GM21737 (cell line): ENCODE results near the gene MALT1.
"Not testable (repeated sequence)": the region's sequence is repeated elsewhere in the genome, so short reads cannot be mapped to it uniquely, and the experiment has no call there.

Source experiments
- ATAC-seq: cut with Tn5 transposase; IDR thresholded peaks from one replicate; pipeline ENCODE4 v1.9.1; 2021; ENCODE audit warnings: mild to moderate bottlenecking, moderate library complexity; ENCODE audit not compliant: unreplicated experiment

MALT1 gene

DNA sequence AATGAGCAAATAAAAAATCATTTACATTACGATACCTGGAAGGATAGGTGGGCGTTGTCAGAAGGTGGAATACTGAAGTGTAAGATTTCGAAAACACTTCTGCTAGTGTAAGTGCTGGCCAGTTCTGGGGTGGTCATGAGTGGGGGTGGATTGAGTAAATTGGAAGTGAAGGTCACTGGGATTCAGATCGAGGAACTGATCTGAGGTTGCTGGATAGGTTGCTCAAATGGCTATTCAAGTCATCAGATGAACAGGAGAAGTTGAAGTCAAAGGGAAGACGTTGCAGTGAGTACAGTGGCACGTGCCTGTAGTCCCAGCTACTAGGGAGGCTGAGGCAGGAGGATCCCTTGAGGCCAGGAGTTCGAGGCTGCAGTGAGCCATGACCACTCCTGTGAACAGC, 95.7 kb downstream of the MALT1 start:
- ATAC-seq, result no peak

DNA sequence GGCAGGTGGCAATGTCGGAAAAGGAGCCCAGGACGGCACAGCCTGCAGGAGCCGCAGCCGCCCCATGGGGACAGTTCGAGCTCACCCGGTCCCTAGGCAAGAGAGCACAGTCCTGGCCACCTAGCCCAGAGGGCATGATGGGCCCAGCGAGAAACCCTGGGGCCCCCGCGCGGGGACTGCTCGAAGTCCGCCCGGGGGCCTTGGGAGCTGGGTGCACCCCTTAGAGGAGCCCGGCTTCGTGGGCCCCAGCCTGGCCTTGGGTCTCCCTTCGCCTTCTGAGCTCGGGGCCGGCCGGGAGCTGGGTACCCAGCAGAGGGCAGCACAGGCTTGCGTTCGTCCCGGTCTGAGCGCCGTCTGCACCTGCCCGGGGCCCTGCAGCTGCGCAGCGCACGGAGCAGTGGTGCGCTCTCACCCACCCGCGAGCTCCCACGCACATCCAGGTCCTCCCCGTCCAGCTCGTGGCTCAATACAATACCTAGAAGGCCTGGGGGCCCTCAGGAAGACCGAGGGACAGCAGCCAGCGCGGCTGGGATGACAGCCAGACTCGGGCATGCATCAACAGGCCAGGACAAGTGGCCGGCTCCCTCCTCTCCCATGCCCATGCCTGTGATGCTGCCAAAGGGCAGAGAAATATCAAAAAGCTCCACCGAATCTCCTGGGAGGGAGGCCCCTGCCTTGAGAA, 97.2 kb downstream of the MALT1 start:
- ATAC-seq, result peak; percentile 79

DNA sequence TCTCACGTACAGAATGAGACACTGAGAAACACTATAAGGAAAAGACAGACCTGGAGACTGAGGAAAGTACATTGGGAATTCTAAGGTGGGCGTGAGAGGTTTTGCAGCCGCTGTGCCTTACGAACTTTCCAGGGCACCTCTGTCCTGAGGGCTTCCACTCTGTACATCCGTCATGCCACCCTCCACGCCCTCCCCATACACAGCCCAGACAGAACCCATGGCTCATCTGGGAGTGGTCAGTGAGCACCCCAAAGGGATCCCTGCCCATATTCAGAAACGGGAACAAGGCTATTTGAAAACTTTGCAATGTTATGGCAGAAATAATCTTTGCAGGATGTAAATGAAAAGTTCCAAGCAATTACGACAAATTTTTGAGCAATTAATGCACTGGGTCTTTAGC, 98.1 kb downstream of the MALT1 start:
- ATAC-seq, result no peak

- ATAC-seq, result no peak
Observed at GRCh38 chr18:58770601-58771000, 99.3 kb downstream of the MALT1 start.

- no peak for ATAC-seq
Observed at GRCh38 chr18:58772161-58772560, 100.9 kb downstream of the MALT1 start.

DNA sequence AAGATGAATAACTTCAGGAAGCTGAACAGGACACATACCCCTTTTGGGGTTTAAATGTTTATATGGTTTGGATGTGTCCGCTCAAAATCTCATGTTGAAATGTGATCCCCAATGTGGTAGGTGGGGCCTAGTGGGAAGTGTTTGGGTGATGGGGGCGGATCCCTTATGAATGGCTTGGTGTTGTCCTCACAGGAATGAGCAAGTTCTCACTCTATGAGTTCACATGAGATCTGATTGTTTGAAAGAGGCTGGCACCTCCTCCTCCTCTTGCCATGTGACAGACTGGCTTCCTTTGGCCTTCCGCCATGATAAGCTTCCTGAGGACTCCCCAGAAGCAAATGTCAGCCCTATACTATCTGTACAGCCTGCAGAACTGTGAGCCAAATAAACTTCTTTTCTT, 104.8 kb downstream of the MALT1 start:
- no peak for ATAC-seq

GRCh38 chr18:58776541-58776940, 105.3 kb downstream of the MALT1 start:
- not testable (repeated sequence) for ATAC-seq

DNA sequence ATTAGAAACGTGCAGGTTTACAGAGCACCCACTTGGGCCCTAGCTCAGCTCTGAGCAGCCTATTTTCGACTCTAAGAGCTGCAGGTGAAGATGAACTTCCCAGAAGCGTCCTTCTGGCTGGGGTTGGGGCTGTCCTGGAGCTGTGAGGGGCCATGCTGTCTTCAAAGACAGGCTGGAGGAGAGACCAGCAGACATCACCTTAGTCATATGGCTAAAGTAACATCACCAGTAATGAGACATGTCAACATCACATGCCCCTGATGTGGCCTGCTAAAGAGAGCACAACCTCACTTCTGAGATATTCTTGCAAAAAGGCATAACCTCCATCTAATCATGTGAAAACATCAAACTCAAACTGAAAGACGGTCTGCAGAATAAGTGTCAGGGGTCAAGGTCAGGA, 106.2 kb downstream of the MALT1 start:
- no peak for ATAC-seq

DNA sequence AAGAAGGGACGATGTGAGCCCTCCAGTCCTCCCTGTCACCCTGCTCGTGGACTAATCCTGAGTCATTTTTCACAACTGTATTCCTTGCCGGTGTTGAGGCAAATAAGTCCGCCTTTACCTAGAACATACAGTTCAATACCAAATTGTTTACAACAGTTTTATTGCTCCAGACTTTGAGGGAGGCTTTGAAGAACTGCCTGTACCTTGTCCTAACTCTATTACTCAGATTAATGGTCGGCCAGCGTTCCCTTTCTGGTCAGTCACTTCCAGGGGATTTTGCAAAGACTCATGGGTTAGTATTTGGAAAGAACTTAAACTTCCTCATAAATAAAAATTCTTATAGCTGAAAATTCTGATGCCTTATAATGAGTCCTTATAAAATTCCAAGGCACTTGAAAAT, 108.3 kb downstream of the MALT1 start:
- ATAC-seq, result no peak

- ATAC-seq, result no peak
Observed at GRCh38 chr18:58780045-58780444, 108.8 kb downstream of the MALT1 start.

- no peak for ATAC-seq
Observed at GRCh38 chr18:58781627-58782194, 110.4 kb downstream of the MALT1 start.

DNA sequence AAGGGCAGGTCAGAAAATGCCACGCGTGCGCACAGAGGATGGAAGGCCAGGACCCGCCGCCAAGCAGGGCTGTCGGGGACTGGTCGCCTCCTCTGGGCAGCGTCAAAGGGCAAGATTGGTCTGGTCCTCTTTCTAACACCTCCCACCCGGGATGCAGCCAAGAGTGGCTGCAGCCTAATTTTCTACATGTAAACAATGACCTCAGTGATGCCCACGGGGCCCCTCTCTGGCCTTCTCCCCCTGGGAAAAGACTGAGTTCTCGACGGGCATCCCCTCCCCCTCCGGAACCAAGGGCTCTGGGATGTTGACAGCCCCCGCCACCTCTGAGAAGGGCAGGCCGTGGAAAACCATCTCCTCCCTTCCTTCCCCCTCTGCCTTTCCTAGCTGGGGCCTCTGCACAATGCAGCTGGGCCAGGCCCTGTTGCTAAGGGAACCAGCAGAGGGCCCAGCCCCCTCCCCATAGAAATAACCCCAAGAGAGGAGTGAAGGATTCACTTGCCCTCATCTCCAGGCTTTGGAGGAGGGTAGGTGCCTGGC, 113.4 kb downstream of the MALT1 start:
- ATAC-seq, result no peak

- no peak for ATAC-seq
Observed at GRCh38 chr18:58785171-58785805, 114.0 kb downstream of the MALT1 start.

DNA sequence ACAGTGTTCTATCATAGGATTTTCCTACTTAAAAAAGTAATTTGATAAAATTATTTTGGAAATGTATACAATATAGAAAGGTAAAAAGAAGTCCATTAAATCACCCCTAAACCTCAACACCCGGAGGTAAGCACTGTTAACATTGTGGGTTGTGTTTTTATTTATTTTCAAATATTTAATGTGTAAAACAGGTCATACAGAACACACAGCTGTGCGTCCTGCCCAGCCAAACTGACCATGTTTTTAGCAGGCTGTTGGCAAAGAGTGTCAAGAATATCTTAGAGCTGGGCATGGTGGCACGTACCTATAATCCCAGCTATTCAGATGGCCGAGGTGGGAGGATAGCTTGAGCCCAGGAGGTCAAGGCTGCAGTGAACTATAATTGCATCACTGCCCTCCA, 114.6 kb downstream of the MALT1 start:
- no peak for ATAC-seq

- ATAC-seq, result no peak
Observed at GRCh38 chr18:58787536-58788149, 116.4 kb downstream of the MALT1 start.

- ATAC-seq, result no peak
Observed at GRCh38 chr18:58788470-58788869, 117.2 kb downstream of the MALT1 start.

DNA sequence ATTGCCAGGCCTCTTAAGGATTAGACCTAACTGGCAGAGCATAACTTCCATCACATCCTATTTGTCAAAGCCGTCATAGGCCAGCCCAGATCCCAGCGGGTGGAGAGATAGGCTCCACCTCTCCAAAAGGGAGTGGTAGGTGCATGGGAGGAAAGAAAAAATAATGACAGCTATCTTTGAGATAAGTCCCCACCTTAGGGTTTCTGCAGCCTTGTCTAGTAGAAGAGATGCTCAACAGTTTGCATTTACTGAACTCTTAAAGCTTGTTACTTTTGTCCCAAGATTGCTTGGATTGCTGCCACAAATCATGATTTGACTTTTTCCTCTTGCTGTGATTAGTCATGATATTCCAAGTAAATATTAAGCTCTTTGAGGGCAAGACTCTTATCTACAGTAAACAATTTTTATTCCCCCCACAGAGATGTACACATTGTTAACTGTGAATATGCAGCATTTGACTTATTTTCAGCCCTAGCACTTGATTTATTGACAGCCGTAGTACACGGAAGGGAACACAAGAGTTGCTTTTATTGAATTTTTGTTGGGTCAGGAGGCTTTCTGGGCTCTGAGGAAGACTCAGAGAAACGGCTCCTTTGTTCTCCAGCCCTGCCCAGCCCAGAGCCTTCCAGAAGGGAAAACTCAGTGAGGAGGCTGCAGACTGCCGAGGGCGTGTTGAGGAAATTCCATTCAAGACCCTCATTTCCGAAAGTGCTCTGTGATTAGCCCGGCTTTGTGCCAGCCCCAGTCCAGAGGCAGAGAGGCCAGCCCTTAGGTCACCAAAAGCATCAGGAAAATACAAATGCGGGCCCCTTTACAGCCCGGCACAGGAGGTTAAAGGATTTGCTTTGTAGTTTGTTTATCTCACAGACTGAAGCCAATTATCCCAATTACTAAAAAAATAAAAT, 118.0 kb downstream of the MALT1 start:
- no peak for ATAC-seq

GRCh38 chr18:58789876-58790240, 118.6 kb downstream of the MALT1 start:
- no peak for ATAC-seq

GRCh38 chr18:58792086-58792485, 120.8 kb downstream of the MALT1 start:
- ATAC-seq, result peak; percentile 83

DNA sequence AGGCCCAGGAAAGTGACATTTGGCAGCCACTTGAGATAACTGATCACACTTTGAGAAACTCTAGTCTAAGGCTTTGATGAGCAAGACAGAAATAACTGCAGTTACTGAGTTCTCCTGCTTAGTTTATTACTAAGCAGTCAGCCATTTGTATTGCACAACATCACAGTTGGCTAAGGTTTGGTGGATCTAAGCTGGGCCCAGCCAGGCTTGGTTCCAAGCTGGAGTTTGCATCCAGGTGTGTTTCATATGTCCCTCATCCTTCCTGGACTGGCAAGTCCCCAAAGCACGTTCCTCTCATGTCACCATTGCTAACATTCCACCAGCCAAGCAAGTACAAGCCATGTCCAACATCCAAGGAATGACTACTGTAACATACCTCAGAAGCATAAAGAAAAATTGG, 122.1 kb downstream of the MALT1 start:
- ATAC-seq, result no peak

DNA sequence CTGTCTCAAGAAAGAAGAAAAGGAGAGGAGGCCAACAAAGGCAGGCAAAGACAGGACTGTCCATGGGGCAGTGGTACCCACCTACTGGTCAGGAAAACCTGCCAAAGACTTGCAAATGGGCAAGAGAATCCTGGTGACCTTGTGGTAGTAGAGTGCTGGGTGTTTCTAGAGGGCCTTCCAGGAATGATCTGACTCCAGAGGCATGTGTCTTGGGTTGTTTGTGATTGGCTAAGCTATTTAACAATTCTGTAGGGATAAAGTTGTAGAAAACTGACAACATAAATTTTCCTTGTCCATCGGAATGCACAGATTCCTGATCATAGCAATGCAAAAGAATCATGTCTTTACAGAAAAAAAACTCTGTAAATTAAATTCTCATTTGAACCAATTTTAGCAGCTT, 125.0 kb downstream of the MALT1 start:
- no peak for ATAC-seq
